Astrocyte (in vitro differentiated cells and primary cell): Measurements from ENCODE around the gene TRANK1. TPM values are rescaled to one million over a fixed set of nuclear protein-coding genes. Genes with fewer than 3 reads are reported as not detected.
"Not testable (repeated sequence)": the region's sequence is repeated elsewhere in the genome, so short reads cannot be mapped to it uniquely, and the experiment has no call there.

Experiments used
- DNase-seq: peaks from one replicate; pipeline ENCODE4 v3.0.0-alpha.2; 2010; ENCODE audit warnings: low read depth
- FAIRE-seq: peaks from 2 replicates; lab custom pipeline; 2011; peaks lifted over from hg19 to GRCh38; lab: Jason Lieb, UNC
- H2AFZ ChIP-seq: 2 replicates; pipeline ENCODE4 v1.6.0; 2012; ENCODE audit warnings: low read depth, low read length, inconsistent platforms
- H3K27ac ChIP-seq: 2 replicates; pipeline ENCODE4 v1.5.1; 2011; ENCODE audit warnings: low read depth, low read length, inconsistent platforms
- H3K27me3 ChIP-seq: 2 replicates; pipeline ENCODE4 v1.6.0; 2011; ENCODE audit warnings: low read length, inconsistent platforms; ENCODE audit not compliant: insufficient read depth
- H3K36me3 ChIP-seq: 2 replicates; pipeline ENCODE4 v1.5.1; 2011; ENCODE audit warnings: low read length, inconsistent platforms; ENCODE audit not compliant: insufficient read depth
- H3K4me1 ChIP-seq: 2 replicates; pipeline ENCODE4 v1.5.1; 2011; ENCODE audit warnings: low read length, inconsistent platforms; ENCODE audit not compliant: insufficient read depth
- H3K4me2 ChIP-seq: 2 replicates; pipeline ENCODE4 v1.6.0; 2012; ENCODE audit warnings: low read length, inconsistent platforms
- H3K4me3 ChIP-seq: 2 replicates; pipeline ENCODE4 v1.5.1; 2011; ENCODE audit warnings: low read depth, mild to moderate bottlenecking, low read length, inconsistent platforms; ENCODE audit not compliant: insufficient read depth
- H3K79me2 ChIP-seq: 2 replicates; pipeline ENCODE4 v1.6.0; 2012; ENCODE audit warnings: mild to moderate bottlenecking, low read length, inconsistent platforms; ENCODE audit not compliant: insufficient read depth
- H3K9ac ChIP-seq: 2 replicates; pipeline ENCODE4 v1.6.0; 2012; ENCODE audit warnings: mild to moderate bottlenecking, low read length, inconsistent platforms
- H3K9me3 ChIP-seq: 2 replicates; pipeline ENCODE4 v1.5.1; 2012; ENCODE audit warnings: low read depth, mild to moderate bottlenecking, low read length, inconsistent platforms; ENCODE audit not compliant: insufficient read depth
- H4K20me1 ChIP-seq: 2 replicates; pipeline ENCODE4 v1.6.0; 2012; ENCODE audit warnings: low read length, inconsistent platforms; ENCODE audit not compliant: insufficient read depth
- H3K27ac Mint-ChIP-seq: one replicate; pipeline ENCODE4 v1.8.0; 2021; ENCODE audit warnings: mild to moderate bottlenecking, mixed read lengths; ENCODE audit not compliant: unreplicated experiment
- H3K27me3 Mint-ChIP-seq: one replicate; pipeline ENCODE4 v1.8.0; 2021; ENCODE audit warnings: low read depth, mixed read lengths; ENCODE audit not compliant: unreplicated experiment
- H3K36me3 Mint-ChIP-seq: one replicate; pipeline ENCODE4 v1.8.0; 2021; ENCODE audit warnings: low read depth, mixed read lengths; ENCODE audit not compliant: unreplicated experiment
- H3K4me1 Mint-ChIP-seq: one replicate; pipeline ENCODE4 v1.8.0; 2021; ENCODE audit warnings: low read depth, mixed read lengths; ENCODE audit not compliant: unreplicated experiment
- H3K4me3 Mint-ChIP-seq: one replicate; pipeline ENCODE4 v1.8.0; 2021; ENCODE audit warnings: mild to moderate bottlenecking, moderate library complexity, mixed read lengths; ENCODE audit not compliant: unreplicated experiment
- H3K9me3 Mint-ChIP-seq: one replicate; pipeline ENCODE4 v1.8.0; 2021; ENCODE audit warnings: mild to moderate bottlenecking, mixed read lengths; ENCODE audit not compliant: unreplicated experiment
- CTCF ChIP-seq: IDR thresholded peaks from 2 replicates; pipeline ENCODE4 v1.5.1; 2011; ENCODE audit warnings: low read depth, mild to moderate bottlenecking, inconsistent platforms, low read length, moderate library complexity; ENCODE audit not compliant: insufficient read depth
- EZH2 ChIP-seq: IDR thresholded peaks from 2 replicates; pipeline ENCODE4 v1.6.1; 2012; ENCODE audit warnings: mild to moderate bottlenecking, low read length, inconsistent platforms; ENCODE audit not compliant: insufficient read depth
- total RNA-seq: library from RNA; stranded (reverse); gene quantifications from 2 replicates; pipeline ENCODE4 v1.2.1, GENCODE V29; 2021

Gene TRANK1
- total RNA-seq, 1 donor from 2014 or later, result 5.6 TPM

GRCh38 chr3:36965440-36965839 lies 20.6 kb upstream of the TRANK1 start:
- TF ChIP-seq CTCF, result no peak
- TF ChIP-seq EZH2, result no peak
- H3K9me3 ChIP-seq, result no peaks in the 10 kb centered on the region
- no peak overlapping the region for H3K27ac ChIP-seq
- Mint-ChIP-seq H3K4me1 (peaks cover 4% of the 10 kb centered on the region), H3K27me3 (no peaks in the 10 kb centered on the region), H3K9me3 (peaks cover 2% of the 10 kb centered on the region), H3K27ac (no peak overlapping the region), H3K4me3 (no peak overlapping the region), H3K36me3 (no peaks in the 10 kb centered on the region)
- H3K36me3 ChIP-seq, result no peaks in the 10 kb centered on the region
- FAIRE-seq, result no peak
- H3K9ac ChIP-seq, result no peak overlapping the region
- H3K4me1 ChIP-seq, result peaks cover 7% of the 10 kb centered on the region
- no peaks in the 10 kb centered on the region for H3K79me2 ChIP-seq
- no peak overlapping the region for H3K4me2 ChIP-seq
- no peak for DNase-seq
- no peaks in the 10 kb centered on the region for H3K27me3 ChIP-seq
- no peak overlapping the region for H3K4me3 ChIP-seq
- H4K20me1 ChIP-seq, result no peaks in the 10 kb centered on the region
- H2AFZ ChIP-seq, result no peak overlapping the region

DNA sequence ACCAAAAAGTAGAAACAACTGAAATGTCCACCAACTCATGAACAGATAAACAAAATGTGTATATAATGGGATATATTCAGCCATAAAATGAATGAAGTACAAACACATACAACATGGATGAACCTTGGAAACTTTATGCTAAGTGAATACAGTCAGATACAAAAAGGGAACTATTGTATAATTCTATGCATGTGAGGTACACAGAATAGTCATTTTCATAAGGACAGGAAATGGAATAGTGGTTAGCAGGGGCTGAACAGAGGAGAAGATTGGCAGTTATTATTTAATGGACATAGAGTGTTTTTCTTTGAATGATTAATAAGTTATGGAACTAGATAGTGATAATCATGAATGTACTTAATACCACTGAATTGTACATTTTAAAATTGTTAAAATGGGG lies 20.0 kb upstream of the TRANK1 start:
- Histone ChIP-seq H4K20me1 (no peaks in the 10 kb centered on the region), H3K9ac (no peak overlapping the region), H3K27ac (no peak overlapping the region), H3K4me3 (no peak overlapping the region), H3K27me3 (no peaks in the 10 kb centered on the region), H3K4me1 (peaks cover 2% of the 10 kb centered on the region), H3K36me3 (no peaks in the 10 kb centered on the region), H3K9me3 (no peaks in the 10 kb centered on the region), H2AFZ (no peak overlapping the region), H3K79me2 (no peaks in the 10 kb centered on the region), H3K4me2 (no peak overlapping the region)
- Mint-ChIP-seq H3K9me3 (peaks cover 2% of the 10 kb centered on the region), H3K4me3 (no peak overlapping the region), H3K4me1 (peaks cover under 1% of the 10 kb centered on the region), H3K27ac (no peak overlapping the region), H3K27me3 (no peaks in the 10 kb centered on the region), H3K36me3 (no peaks in the 10 kb centered on the region)
- TF ChIP-seq CTCF (no peak), EZH2 (no peak)
- no peak for FAIRE-seq
- DNase-seq, result no peak

GRCh38 chr3:36964331-36964730 lies 19.5 kb upstream of the TRANK1 start:
- H3K4me3 Mint-ChIP-seq, result no peak overlapping the region
- no peaks in the 10 kb centered on the region for H3K79me2 ChIP-seq
- no peak for DNase-seq

DNA sequence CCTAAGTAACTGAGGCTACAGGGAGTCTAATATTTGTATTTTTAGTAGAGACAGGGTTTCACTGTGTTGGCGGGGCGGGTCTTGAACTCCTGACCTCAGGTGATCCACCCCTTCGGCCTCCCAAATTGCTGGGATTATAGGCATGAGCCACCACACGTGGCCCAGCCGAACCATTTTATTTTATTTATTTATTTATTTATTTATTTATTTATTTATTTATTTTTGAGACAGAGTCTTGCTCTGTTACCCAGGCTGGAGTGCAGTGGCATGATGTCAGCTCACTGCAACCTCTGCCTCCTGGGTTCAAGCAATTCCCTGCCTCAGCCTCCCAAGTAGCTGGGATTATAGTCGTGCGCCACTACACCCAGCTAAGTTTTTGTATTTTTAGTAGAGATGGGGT lies 18.2 kb upstream of the TRANK1 start:
- H3K9ac ChIP-seq, DNase-seq, FAIRE-seq, H3K4me2 ChIP-seq, H2AFZ ChIP-seq, H3K27ac Mint-ChIP-seq, H3K4me1 Mint-ChIP-seq, H3K27me3 Mint-ChIP-seq, H3K4me3 Mint-ChIP-seq, H3K27ac ChIP-seq, H3K27me3 ChIP-seq, H3K9me3 ChIP-seq, H3K79me2 ChIP-seq, H4K20me1 ChIP-seq, H3K9me3 Mint-ChIP-seq, H3K36me3 Mint-ChIP-seq, H3K36me3 ChIP-seq, H3K4me1 ChIP-seq, H3K4me3 ChIP-seq: not testable (repeated sequence)

More at GRCh38 chr3:36964331-36964730, 19.5 kb upstream of the TRANK1 start:
- Histone ChIP-seq H3K27me3 (no peaks in the 10 kb centered on the region), H3K9me3 (no peaks in the 10 kb centered on the region), H3K27ac (no peak overlapping the region), H2AFZ (no peak overlapping the region), H3K36me3 (no peaks in the 10 kb centered on the region), H3K9ac (no peak overlapping the region), H3K4me3 (no peak overlapping the region), H3K4me2 (no peak overlapping the region), H3K4me1 (no peaks in the 10 kb centered on the region), H4K20me1 (no peaks in the 10 kb centered on the region)
- Mint-ChIP-seq H3K27ac (no peak overlapping the region), H3K36me3 (no peaks in the 10 kb centered on the region), H3K27me3 (no peaks in the 10 kb centered on the region), H3K4me1 (no peaks in the 10 kb centered on the region), H3K9me3 (peaks cover 2% of the 10 kb centered on the region)
- FAIRE-seq, result no peak
- TF ChIP-seq EZH2, result no peak
- TF ChIP-seq CTCF, result no peak
